Loucy (cell line): Measurements from ENCODE around the gene GJC1.
"Not testable (repeated sequence)": the region's sequence is repeated elsewhere in the genome, so short reads cannot be mapped to it uniquely, and the experiment has no call there.

Source experiments
- H2AFZ ChIP-seq: fragments of 200-600 bp; sonication (generic); 2 replicates; pipeline ENCODE4 v1.6.0; 2016; ENCODE audit warnings: antibody characterized with exemption, mild to moderate bottlenecking, low read length, moderate library complexity
- H3F3A ChIP-seq: fragments of 200-600 bp; 2 replicates; pipeline ENCODE4 v1.6.0; 2016; ENCODE audit warnings: antibody characterized with exemption, low read depth, mild to moderate bottlenecking
- H3K27me3 ChIP-seq: fragments of 200-600 bp; sonication (generic); 2 replicates; pipeline ENCODE4 v1.6.1; 2014; ENCODE audit warnings: low read length, mild to moderate bottlenecking; ENCODE audit not compliant: insufficient read depth, poor library complexity, severe bottlenecking
- H3K36me3 ChIP-seq: fragments of 200-600 bp; sonication (generic); 2 replicates; pipeline ENCODE4 v1.6.1; 2016; ENCODE audit warnings: low read length; ENCODE audit not compliant: insufficient read depth
- H3K4me1 ChIP-seq: fragments of 200-600 bp; sonication (generic); 2 replicates; pipeline ENCODE4 v1.5.1; 2014; ENCODE audit warnings: low read length, mild to moderate bottlenecking; ENCODE audit not compliant: insufficient read depth, poor library complexity, severe bottlenecking
- H3K4me2 ChIP-seq: fragments of 200-600 bp; sonication (generic); 2 replicates; pipeline ENCODE4 v1.6.0; 2014; ENCODE audit warnings: antibody characterized with exemption, low read length, low read depth, mild to moderate bottlenecking; ENCODE audit not compliant: poor library complexity, severe bottlenecking
- H3K4me3 ChIP-seq: fragments of 200-600 bp; sonication (generic); 2 replicates; pipeline ENCODE4 v1.5.1; 2014; ENCODE audit warnings: low read length, mild to moderate bottlenecking, mixed read lengths; ENCODE audit not compliant: poor library complexity, severe bottlenecking
- H3K79me2 ChIP-seq: fragments of 200-600 bp; sonication (generic); 2 replicates; pipeline ENCODE4 v1.6.1; 2014; ENCODE audit warnings: low read length; ENCODE audit not compliant: insufficient read depth
- H3K9ac ChIP-seq: fragments of 200-600 bp; sonication (generic); 2 replicates; pipeline ENCODE4 v1.6.0; 2014; ENCODE audit warnings: mild to moderate bottlenecking, low read depth, low read length, moderate library complexity; ENCODE audit not compliant: poor library complexity, severe bottlenecking
- H3K9me2 ChIP-seq: fragments of 200-600 bp; sonication (generic); replicated peaks from 2 replicates; pipeline ENCODE4 v1.6.1; 2016; ENCODE audit warnings: low read depth, low read length, mixed read lengths
- H3K9me3 ChIP-seq: fragments of 200-600 bp; sonication (generic); 2 replicates; pipeline ENCODE4 v1.6.1; 2014; ENCODE audit warnings: mild to moderate bottlenecking, antibody characterized with exemption, low read length, low read depth; ENCODE audit not compliant: insufficient read depth
- H4K20me1 ChIP-seq: fragments of 200-600 bp; sonication (generic); 2 replicates; pipeline ENCODE4 v1.6.0; 2014; ENCODE audit warnings: antibody characterized with exemption, low read length, mild to moderate bottlenecking; ENCODE audit not compliant: insufficient read depth, poor library complexity, severe bottlenecking
- CTCF ChIP-seq: fragments of 200-600 bp; sonication (generic); conservative IDR thresholded peaks from 2 replicates; pipeline ENCODE4 v1.5.1; 2014; ENCODE audit warnings: mild to moderate bottlenecking, antibody characterized with exemption, low read length
- EZH2phosphoT487 ChIP-seq: fragments of 200-600 bp; IDR thresholded peaks from 2 replicates; pipeline ENCODE4 v1.6.1; 2018; ENCODE audit warnings: antibody characterized with exemption, mild to moderate bottlenecking, moderate library complexity, borderline replicate concordance

The GJC1 gene

DNA sequence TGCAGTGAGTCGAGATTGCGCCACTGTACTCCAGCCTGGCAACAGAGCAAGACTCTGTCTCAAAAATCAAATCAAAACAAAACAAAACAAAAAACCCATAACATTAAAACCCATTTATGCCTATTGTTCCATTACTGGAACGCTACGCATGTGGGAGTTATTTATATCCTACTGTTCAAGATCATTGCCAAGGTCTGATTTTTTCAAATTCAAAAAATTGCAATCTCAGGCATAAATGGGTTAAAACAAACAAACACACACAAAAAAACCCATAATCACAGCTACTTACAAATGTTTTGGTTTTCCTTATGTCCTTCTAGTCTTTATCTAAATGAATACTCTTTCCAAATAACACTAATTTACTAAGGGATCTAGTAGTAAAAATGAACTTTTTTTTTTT, 17.8 kb downstream of the GJC1 start:
- no peak overlapping the region for H3K4me2 ChIP-seq
- H3K36me3 ChIP-seq, result no peaks in the 10 kb centered on the region; the same call in 1 of the 2 replicates
- no peaks in the 10 kb centered on the region for H3K9me3 ChIP-seq
- H3K4me3 ChIP-seq, result no peak overlapping the region
- H3K9me2 ChIP-seq, result no peaks in the 10 kb centered on the region
- H3K9ac ChIP-seq, result no peak overlapping the region
- H2AFZ ChIP-seq, result no peak overlapping the region
- no peak for TF ChIP-seq EZH2phosphoT487
- TF ChIP-seq CTCF, result no peak
- H3K4me1 ChIP-seq, result no peaks in the 10 kb centered on the region
- no peaks in the 10 kb centered on the region for H4K20me1 ChIP-seq
- H3K79me2 ChIP-seq, result peaks cover 27% of the 10 kb centered on the region
- no peaks in the 10 kb centered on the region for H3K27me3 ChIP-seq
- no peaks in the 10 kb centered on the region for H3F3A ChIP-seq

GRCh38 chr17:44808656-44809388, 21.3 kb downstream of the GJC1 start:
- not testable (repeated sequence) for H4K20me1 ChIP-seq, H3K4me3 ChIP-seq, H3K9ac ChIP-seq, H3K4me1 ChIP-seq, H2AFZ ChIP-seq, H3K9me3 ChIP-seq, H3F3A ChIP-seq, H3K27me3 ChIP-seq, H3K9me2 ChIP-seq, H3K4me2 ChIP-seq
- peaks cover 12% of the 10 kb centered on the region; the same call in 1 of the 2 replicates for H3K79me2 ChIP-seq
- H3K36me3 ChIP-seq, result peaks cover 17% of the 10 kb centered on the region; the same call in 1 of the 2 replicates

DNA sequence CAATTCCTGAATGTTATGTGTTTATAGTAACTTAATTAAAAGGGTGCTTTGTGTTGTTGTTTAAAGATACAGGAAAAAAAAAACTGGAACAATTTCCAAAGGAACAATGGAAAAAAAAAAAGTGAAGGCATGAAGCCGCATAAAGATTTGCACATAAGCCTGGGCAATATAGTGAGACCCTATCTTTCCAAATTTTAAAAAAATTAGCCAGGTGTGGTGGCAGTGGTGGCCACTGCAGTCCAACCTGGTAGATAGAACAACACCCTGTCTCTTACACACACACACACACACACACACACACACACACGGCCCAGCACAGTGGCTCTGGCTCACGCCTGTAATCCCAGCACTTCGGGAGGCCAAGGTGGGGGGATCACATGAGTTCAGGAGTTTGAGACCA, 21.9 kb downstream of the GJC1 start:
- no peaks in the 10 kb centered on the region for H3F3A ChIP-seq
- H3K79me2 ChIP-seq, result peaks cover 9% of the 10 kb centered on the region; the same call in 1 of the 2 replicates
- H3K9me2 ChIP-seq, result no peaks in the 10 kb centered on the region
- H3K27me3 ChIP-seq, result no peaks in the 10 kb centered on the region
- no peak overlapping the region for H3K4me2 ChIP-seq
- no peak overlapping the region for H3K4me3 ChIP-seq
- H3K9me3 ChIP-seq, result no peaks in the 10 kb centered on the region
- H2AFZ ChIP-seq, result no peak overlapping the region
- no peaks in the 10 kb centered on the region for H4K20me1 ChIP-seq
- no peak for TF ChIP-seq CTCF
- no peak for TF ChIP-seq EZH2phosphoT487
- no peak overlapping the region for H3K9ac ChIP-seq
- no peaks in the 10 kb centered on the region for H3K4me1 ChIP-seq
- H3K36me3 ChIP-seq, result peaks cover 21% of the 10 kb centered on the region; the same call in 1 of the 2 replicates

DNA sequence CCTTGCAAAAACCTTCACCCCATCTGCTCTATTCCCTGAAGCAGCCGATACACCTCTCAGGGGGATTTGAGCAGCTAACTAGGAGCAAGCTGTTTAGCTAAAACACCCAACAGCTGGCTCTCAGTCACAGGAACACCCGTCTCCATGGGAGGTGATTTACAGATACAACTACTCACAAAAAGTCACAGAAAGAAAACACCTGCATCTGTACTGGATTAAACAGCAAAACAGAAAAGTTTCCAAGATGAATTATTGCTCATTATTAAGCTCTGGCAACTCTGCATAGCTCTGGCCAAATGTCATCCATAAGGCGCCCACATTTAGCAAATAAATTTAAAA, 22.3 kb downstream of the GJC1 start:
- H3K9ac ChIP-seq, result no peak overlapping the region
- peaks cover 9% of the 10 kb centered on the region; the same call in 1 of the 2 replicates for H3K79me2 ChIP-seq
- H3K4me2 ChIP-seq, result no peak overlapping the region
- H3F3A ChIP-seq, result no peaks in the 10 kb centered on the region
- no peaks in the 10 kb centered on the region for H3K9me2 ChIP-seq
- H3K9me3 ChIP-seq, result no peaks in the 10 kb centered on the region
- no peaks in the 10 kb centered on the region for H4K20me1 ChIP-seq
- H3K4me1 ChIP-seq, result no peaks in the 10 kb centered on the region
- H3K27me3 ChIP-seq, result no peaks in the 10 kb centered on the region
- no peak for TF ChIP-seq CTCF
- TF ChIP-seq EZH2phosphoT487, result no peak
- H2AFZ ChIP-seq, result no peak overlapping the region
- H3K36me3 ChIP-seq, result peaks cover 21% of the 10 kb centered on the region; the same call in 1 of the 2 replicates
- no peak overlapping the region for H3K4me3 ChIP-seq
